Sigmoid colon (tissue), 4 donors: ENCODE measurements around the gene EMP2.

ENCODE experiments used
- EP300 ChIP-seq, 4 donors: sonication (generic); formaldehyde crosslinking; IDR thresholded peaks; one replicate each; pipeline ENCODE4 v1.6.1; 2017; ENCODE audit warnings: antibody characterized with exemption in 4 of 4
- POLR2A ChIP-seq, 2 donors: fragments of 450-650 bp; IDR thresholded peaks; one replicate each; pipeline ENCODE4 v1.6.1; 2016; ENCODE audit warnings: antibody characterized with exemption in 2 of 2, mild to moderate bottlenecking in 2 of 2, moderate library complexity in 2 of 2
- POLR2AphosphoS5 ChIP-seq, 4 donors: sonication (generic); formaldehyde crosslinking; IDR thresholded peaks; one replicate each; pipeline ENCODE4 v1.6.1; 2017; ENCODE audit warnings: antibody characterized with exemption in 4 of 4
- TF ChIP-seq, protein P1 (sequence below), 4 experiments: fragments of 450-650 bp in 3 of 4; fragments of 200-600 bp in 1 of 4; IDR thresholded peaks; one replicate each; pipeline ENCODE4 v1.5.1; 2016 to 2019; ENCODE audit warnings: antibody characterized with exemption in 4 of 4, mild to moderate bottlenecking in 3 of 4, moderate library complexity in 2 of 4

DNA sequence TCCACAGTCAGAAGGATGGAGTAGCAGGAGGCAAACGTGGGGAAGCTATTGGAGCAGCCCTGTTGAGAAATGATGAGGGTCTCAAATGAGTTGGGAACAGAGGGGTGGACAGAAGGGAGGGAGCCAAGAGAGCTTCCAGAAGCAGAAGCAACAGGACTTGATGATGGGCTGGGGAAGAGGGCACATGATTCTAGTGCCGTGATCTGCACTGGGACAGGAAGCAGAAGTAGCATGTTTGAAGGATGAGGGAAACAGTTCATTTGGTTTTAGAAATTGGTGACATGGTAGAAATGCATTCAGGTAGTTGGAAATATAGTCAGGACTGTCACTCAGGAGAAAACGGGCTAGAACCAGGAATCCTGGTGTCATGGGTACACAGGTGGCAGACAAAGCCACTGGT lies 19.4 kb downstream of the EMP2 start:
- TF ChIP-seq, protein P1, sequence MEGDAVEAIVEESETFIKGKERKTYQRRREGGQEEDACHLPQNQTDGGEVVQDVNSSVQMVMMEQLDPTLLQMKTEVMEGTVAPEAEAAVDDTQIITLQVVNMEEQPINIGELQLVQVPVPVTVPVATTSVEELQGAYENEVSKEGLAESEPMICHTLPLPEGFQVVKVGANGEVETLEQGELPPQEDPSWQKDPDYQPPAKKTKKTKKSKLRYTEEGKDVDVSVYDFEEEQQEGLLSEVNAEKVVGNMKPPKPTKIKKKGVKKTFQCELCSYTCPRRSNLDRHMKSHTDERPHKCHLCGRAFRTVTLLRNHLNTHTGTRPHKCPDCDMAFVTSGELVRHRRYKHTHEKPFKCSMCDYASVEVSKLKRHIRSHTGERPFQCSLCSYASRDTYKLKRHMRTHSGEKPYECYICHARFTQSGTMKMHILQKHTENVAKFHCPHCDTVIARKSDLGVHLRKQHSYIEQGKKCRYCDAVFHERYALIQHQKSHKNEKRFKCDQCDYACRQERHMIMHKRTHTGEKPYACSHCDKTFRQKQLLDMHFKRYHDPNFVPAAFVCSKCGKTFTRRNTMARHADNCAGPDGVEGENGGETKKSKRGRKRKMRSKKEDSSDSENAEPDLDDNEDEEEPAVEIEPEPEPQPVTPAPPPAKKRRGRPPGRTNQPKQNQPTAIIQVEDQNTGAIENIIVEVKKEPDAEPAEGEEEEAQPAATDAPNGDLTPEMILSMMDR (IDR thresholded peaks at IDR 0.05), result no peak
- no peak for TF ChIP-seq POLR2AphosphoS5 (IDR thresholded peaks at IDR 0.05)
- no peak for TF ChIP-seq POLR2A (IDR thresholded peaks at IDR 0.05)
- TF ChIP-seq EP300 (IDR thresholded peaks at IDR 0.05), result no peak
